Breast epithelium (tissue), 4 donors: ENCODE results near the gene WFDC12. TPM values are rescaled to one million over a fixed set of nuclear protein-coding genes. Genes with fewer than 3 reads are reported as not detected.
"Not testable (repeated sequence)": the region's sequence is repeated elsewhere in the genome, so short reads cannot be mapped to it uniquely, and the experiment has no call there.

Experiments used
- DNase-seq, 2 donors: peaks; one replicate each; pipeline ENCODE4 v3.0.0-alpha.2; 2019; ENCODE audit warnings: low spot score in 2 of 2
- H3K27ac ChIP-seq, 2 donors: fragments of 200-600 bp; sonication (generic) in 1 of 2; one replicate each; pipeline ENCODE4 v1.5.1; 2016 to 2019; ENCODE audit warnings: mild to moderate bottlenecking in 1 of 2
- H3K27me3 ChIP-seq, 2 donors: fragments of 200-600 bp; sonication (generic) in 1 of 2; one replicate each; pipeline versions ENCODE4 v1.5.1 to v1.6.0; 2017 to 2019; ENCODE audit warnings: control low read depth in 1 of 2, mild to moderate bottlenecking in 1 of 2
- H3K36me3 ChIP-seq: fragments of 200-600 bp; one replicate; pipeline ENCODE4 v1.5.1; 2019
- H3K4me1 ChIP-seq, 2 donors: fragments of 200-600 bp; sonication (generic); one replicate each; pipeline ENCODE4 v1.5.1; 2016 to 2019; ENCODE audit warnings: control low read depth in 1 of 2
- H3K4me3 ChIP-seq, 3 donors: fragments of 200-600 bp; sonication (generic); 1 replicate in 2 of 3; 2 replicates in 1 of 3; pipeline ENCODE4 v1.5.1; 2016 to 2019; ENCODE audit warnings: mild to moderate bottlenecking in 3 of 3, moderate library complexity in 2 of 3
- H3K9me3 ChIP-seq, 2 donors: fragments of 200-600 bp; sonication (generic) in 1 of 2; one replicate each; pipeline ENCODE4 v1.5.1; 2016 to 2019; ENCODE audit warnings: control low read depth in 1 of 2
- CTCF ChIP-seq, 3 donors: fragments of 450-650 bp; IDR thresholded peaks; one replicate each; pipeline ENCODE4 v1.5.1; 2016 to 2017; ENCODE audit warnings: antibody characterized with exemption in 3 of 3, mild to moderate bottlenecking in 3 of 3, moderate library complexity in 3 of 3
- POLR2A ChIP-seq: fragments of 450-650 bp; IDR thresholded peaks from one replicate; pipeline ENCODE4 v1.6.1; 2016; ENCODE audit warnings: antibody characterized with exemption, mild to moderate bottlenecking, moderate library complexity
- POLR2AphosphoS5 ChIP-seq, 3 donors: sonication (generic); formaldehyde crosslinking; IDR thresholded peaks; one replicate each; pipeline ENCODE4 v1.6.1; 2017; ENCODE audit warnings: antibody characterized with exemption in 3 of 3
- intact Hi-C: fragments of 100-400 bp; cut with DNase I; formaldehyde crosslinking; loops from one replicate; pipeline ENCODE4 v1.15.1; 2023; ENCODE audit warnings: low total_unique reads
- total RNA-seq, 3 donors: library from RNA; depleted of rRNA; stranded (reverse); fragments of >200 nt; gene quantifications; one replicate each; pipeline ENCODE4 v1.1.0, GENCODE V29; 2016

The WFDC12 gene
- total RNA-seq, 3 donors from 2014 or later = not detected

GRCh38 chr20:45156713-45157112 lies 32.4 kb upstream of the WFDC12 start:
- H3K4me1 ChIP-seq = no peaks in the 10 kb centered on the region
- no peaks in the 10 kb centered on the region for H3K36me3 ChIP-seq
- H3K27ac ChIP-seq = no peak overlapping the region
- no peak for TF ChIP-seq POLR2AphosphoS5 (IDR thresholded peaks at IDR 0.05)
- no peak for TF ChIP-seq CTCF (IDR thresholded peaks at IDR 0.05)
- no peak for TF ChIP-seq POLR2A
- no peak for DNase-seq
- no peak overlapping the region for H3K4me3 ChIP-seq
- H3K27me3 ChIP-seq = no peaks in the 10 kb centered on the region
- intact Hi-C loops = no loop called here
- H3K9me3 ChIP-seq = peaks cover 0 to 8% of the 10 kb centered on the region in 2 donors

GRCh38 chr20:45154794-45155193 lies 30.5 kb upstream of the WFDC12 start:
- H3K36me3 ChIP-seq, intact Hi-C loops, H3K4me1 ChIP-seq, DNase-seq, H3K27ac ChIP-seq, H3K4me3 ChIP-seq, H3K27me3 ChIP-seq, H3K9me3 ChIP-seq: not testable (repeated sequence)

DNA sequence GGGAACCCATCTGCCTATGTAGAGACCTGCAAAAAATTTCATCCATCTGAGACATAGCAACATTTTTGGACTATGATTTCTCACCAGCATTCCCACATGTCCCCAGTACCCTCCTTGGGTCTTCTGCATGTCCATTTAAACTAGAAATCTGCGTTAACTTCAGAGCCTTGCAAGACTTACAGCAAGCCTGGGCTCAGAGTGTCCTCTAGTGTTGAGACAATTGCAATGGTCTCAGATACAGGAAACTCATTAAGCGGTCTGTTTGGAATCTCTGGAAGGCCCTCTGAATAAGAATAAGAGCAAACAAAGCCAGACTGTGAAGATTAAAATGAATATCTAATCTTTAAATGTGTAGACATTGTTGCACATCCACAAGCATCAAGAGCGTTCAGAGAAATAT lies 29.9 kb upstream of the WFDC12 start:
- Histone ChIP-seq H3K27me3 (no peaks in the 10 kb centered on the region), H3K36me3 (no peaks in the 10 kb centered on the region), H3K4me3 (no peak overlapping the region), H3K27ac (no peak overlapping the region), H3K4me1 (no peaks in the 10 kb centered on the region), H3K9me3 (peaks cover 0 to 4% of the 10 kb centered on the region in 2 donors)
- DNase-seq = no peak
- no peak for TF ChIP-seq POLR2A
- no peak for TF ChIP-seq CTCF (IDR thresholded peaks at IDR 0.05)
- no peak for TF ChIP-seq POLR2AphosphoS5 (IDR thresholded peaks at IDR 0.05)
- intact Hi-C loops = no loop called here

DNA sequence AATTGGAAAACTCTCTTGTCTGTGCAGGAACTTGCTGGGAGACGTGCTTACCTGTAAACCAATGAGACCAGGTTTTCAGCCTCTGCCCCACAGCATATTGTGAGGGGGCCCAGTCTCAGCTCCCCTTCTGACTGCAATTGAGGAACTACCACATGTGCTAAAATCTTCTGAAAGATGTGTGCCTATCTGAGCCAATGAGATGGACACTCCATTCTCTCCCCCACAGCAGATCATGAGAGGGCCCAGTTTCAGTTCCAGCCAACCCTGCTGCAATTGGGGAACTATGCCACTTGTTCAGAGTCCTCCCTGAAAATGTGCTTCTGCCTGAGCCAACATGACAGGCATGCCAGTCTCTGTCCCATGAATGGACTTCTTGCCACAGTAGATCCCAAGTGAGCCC lies 29.5 kb upstream of the WFDC12 start:
- Histone ChIP-seq H3K36me3 (no peaks in the 10 kb centered on the region), H3K27me3 (no peaks in the 10 kb centered on the region), H3K9me3 (peaks cover 0 to under 1% of the 10 kb centered on the region in 2 donors), H3K4me3 (no peak overlapping the region), H3K27ac (no peak overlapping the region), H3K4me1 (no peaks in the 10 kb centered on the region)
- no peak for DNase-seq
- no peak for TF ChIP-seq POLR2AphosphoS5 (IDR thresholded peaks at IDR 0.05)
- no peak for TF ChIP-seq CTCF (IDR thresholded peaks at IDR 0.05)
- no peak for TF ChIP-seq POLR2A
- intact Hi-C loops = no loop called here

DNA sequence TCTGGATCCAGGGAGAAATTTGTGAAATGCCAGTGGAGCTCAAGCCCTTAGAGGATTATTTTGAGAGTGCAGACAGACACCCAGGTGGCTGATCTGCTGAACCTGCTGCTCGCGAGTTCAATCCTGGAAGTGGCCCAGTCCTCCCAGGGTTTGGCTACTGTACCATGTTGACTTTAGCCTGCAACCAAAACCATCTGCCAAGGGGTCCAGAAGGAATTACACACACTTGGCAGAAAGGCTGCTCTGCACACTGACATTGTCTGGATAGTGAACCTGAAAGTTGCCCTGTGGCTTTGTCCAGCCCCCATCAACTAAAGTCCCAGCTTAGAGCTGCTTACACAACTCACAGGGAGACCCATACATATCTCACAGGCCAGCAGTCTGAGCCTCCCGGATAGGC lies 28.9 kb upstream of the WFDC12 start:
- no peak overlapping the region for H3K4me3 ChIP-seq
- H3K36me3 ChIP-seq = no peaks in the 10 kb centered on the region
- no peaks in the 10 kb centered on the region for H3K4me1 ChIP-seq
- no peak for DNase-seq
- intact Hi-C loops = no loop called here
- H3K27ac ChIP-seq = no peak overlapping the region
- TF ChIP-seq POLR2AphosphoS5 (IDR thresholded peaks at IDR 0.05) (no peak), CTCF (IDR thresholded peaks at IDR 0.05) (no peak)
- no peaks in the 10 kb centered on the region for H3K27me3 ChIP-seq
- no peaks in the 10 kb centered on the region for H3K9me3 ChIP-seq

GRCh38 chr20:45152405-45152804 lies 28.1 kb upstream of the WFDC12 start:
- no peak for DNase-seq
- intact Hi-C loops = no loop called here
- no peaks in the 10 kb centered on the region for H3K9me3 ChIP-seq
- no peaks in the 10 kb centered on the region for H3K36me3 ChIP-seq
- no peak overlapping the region for H3K27ac ChIP-seq
- no peak overlapping the region for H3K4me3 ChIP-seq
- TF ChIP-seq POLR2AphosphoS5 (IDR thresholded peaks at IDR 0.05) (no peak), POLR2A (no peak), CTCF (IDR thresholded peaks at IDR 0.05) (no peak)
- no peaks in the 10 kb centered on the region for H3K4me1 ChIP-seq
- H3K27me3 ChIP-seq = no peaks in the 10 kb centered on the region
